Measurements from ENCODE around the gene PCA3.

DNA sequence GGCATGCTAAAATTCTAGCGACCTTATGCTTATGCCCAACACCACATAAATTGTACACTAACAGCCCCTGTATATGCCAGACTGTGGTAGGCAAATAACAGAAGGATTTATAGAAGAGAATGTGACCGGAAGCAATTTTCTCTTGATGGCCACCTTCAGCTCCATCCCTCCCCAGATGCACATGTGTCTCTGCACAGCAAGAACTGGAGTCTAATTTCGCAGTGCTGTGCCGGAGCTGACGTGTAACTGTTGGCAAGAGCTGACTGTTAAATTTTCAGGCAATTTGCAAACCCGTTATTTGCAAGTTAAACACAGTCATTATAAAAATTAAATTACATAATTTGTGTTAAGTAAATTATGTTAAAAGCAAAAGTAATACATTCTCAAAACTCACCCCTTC, 48.4 kb downstream of the PCA3 start:
- TF ChIP-seq, protein P1, sequence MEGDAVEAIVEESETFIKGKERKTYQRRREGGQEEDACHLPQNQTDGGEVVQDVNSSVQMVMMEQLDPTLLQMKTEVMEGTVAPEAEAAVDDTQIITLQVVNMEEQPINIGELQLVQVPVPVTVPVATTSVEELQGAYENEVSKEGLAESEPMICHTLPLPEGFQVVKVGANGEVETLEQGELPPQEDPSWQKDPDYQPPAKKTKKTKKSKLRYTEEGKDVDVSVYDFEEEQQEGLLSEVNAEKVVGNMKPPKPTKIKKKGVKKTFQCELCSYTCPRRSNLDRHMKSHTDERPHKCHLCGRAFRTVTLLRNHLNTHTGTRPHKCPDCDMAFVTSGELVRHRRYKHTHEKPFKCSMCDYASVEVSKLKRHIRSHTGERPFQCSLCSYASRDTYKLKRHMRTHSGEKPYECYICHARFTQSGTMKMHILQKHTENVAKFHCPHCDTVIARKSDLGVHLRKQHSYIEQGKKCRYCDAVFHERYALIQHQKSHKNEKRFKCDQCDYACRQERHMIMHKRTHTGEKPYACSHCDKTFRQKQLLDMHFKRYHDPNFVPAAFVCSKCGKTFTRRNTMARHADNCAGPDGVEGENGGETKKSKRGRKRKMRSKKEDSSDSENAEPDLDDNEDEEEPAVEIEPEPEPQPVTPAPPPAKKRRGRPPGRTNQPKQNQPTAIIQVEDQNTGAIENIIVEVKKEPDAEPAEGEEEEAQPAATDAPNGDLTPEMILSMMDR (IDR thresholded peaks at IDR 0.05; ENCODE audit: poor library complexity, severe bottlenecking): no peak
- TF ChIP-seq RAD21 (conservative IDR thresholded peaks at IDR 0.05) (no peak), EP300 (conservative IDR thresholded peaks at IDR 0.05; ENCODE audit: poor library complexity, severe bottlenecking) (no peak), POLR2AphosphoS5 (IDR thresholded peaks at IDR 0.05) (no peak), EZH2 (IDR thresholded peaks at IDR 0.05; ENCODE audit: borderline replicate concordance, insufficient read depth, low read length, poor library complexity, severe bottlenecking) (no peak)
